Heart right ventricle (tissue), 16 donors: ENCODE results near the gene ATP2A3. TPM values are rescaled to one million over a fixed set of nuclear protein-coding genes. Genes with fewer than 3 reads are reported as not detected.

Experiments used
- ATAC-seq, 8 donors: fragments of 200-7000 bp; cut with Tn5 transposase; one replicate each; pipeline ENCODE4 v1.9.1; 2020; ENCODE audit warnings: mild to moderate bottlenecking in 8 of 8, moderate library complexity in 8 of 8, moderate number of reproducible peaks in 1 of 8
- DNase-seq, 2 donors: peaks; one replicate each; pipeline ENCODE4 v3.0.0-alpha.2; 2020
- H3K27ac ChIP-seq, 10 donors: fragments of 200-600 bp; sonication (generic) in 2 of 10; one replicate each; pipeline versions ENCODE4 v1.5.0 to v1.8.0; 2020 to 2022; ENCODE audit warnings: mild to moderate bottlenecking in 3 of 10
- H3K27me3 ChIP-seq, 7 donors: fragments of 200-600 bp; one replicate each; pipeline ENCODE4 v1.8.0; 2021 to 2022; ENCODE audit warnings: mild to moderate bottlenecking in 2 of 7
- H3K36me3 ChIP-seq, 9 donors: fragments of 200-600 bp; sonication (generic) in 1 of 9; one replicate each; pipeline versions ENCODE4 v1.5.0 to v1.8.0; 2020 to 2022; ENCODE audit warnings: mild to moderate bottlenecking in 2 of 9
- H3K4me1 ChIP-seq, 9 donors: fragments of 200-600 bp; sonication (generic) in 1 of 9; one replicate each; pipeline versions ENCODE4 v1.5.0 to v1.8.0; 2020 to 2022; ENCODE audit warnings: mild to moderate bottlenecking in 4 of 9
- H3K4me3 ChIP-seq, 10 donors: fragments of 200-600 bp; sonication (generic) in 2 of 10; one replicate each; pipeline versions ENCODE4 v1.5.0 to v1.8.0; 2020 to 2022; ENCODE audit warnings: mild to moderate bottlenecking in 7 of 10, moderate library complexity in 2 of 10
- H3K9me3 ChIP-seq, 11 donors: fragments of 200-600 bp in 10 of 11; sonication (generic) in 2 of 11; one replicate each; pipeline versions ENCODE4 v1.5.0 to v1.8.0; 2013 to 2022; ENCODE audit warnings: mild to moderate bottlenecking in 2 of 11, control low read depth in 1 of 11, moderate library complexity in 1 of 11
- WGBS, 2 donors: extraction: QIAGEN DNeasy Blood & Tissue Kit; methylation state at CpG; one replicate each; pipeline ENCODE4 v1.1.7; 2013; ENCODE audit warnings: inconsistent platforms in 1 of 2; 5-methylcytosine and 5-hydroxymethylcytosine counted together
- intact Hi-C, 10 donors: fragments of 100-400 bp; cut with DNase I; formaldehyde crosslinking; loops; one replicate each; pipeline versions ENCODE4 v1.11.1 to v1.14.2; 2022
- polyA plus RNA-seq, 2 donors: library from polyadenylated mRNA; stranded (reverse); fragments of 200-250 nt; gene quantifications; one replicate each; pipeline ENCODE4 v1.2.3, GENCODE V29; 2013
- total RNA-seq, 10 donors: library from RNA; stranded (reverse); fragmentation: NEBNext Ultra II Directional in 3 of 10; extraction: Animal tissue kit (Norgen Biotek cat#: 25700) in 3 of 10; gene quantifications; one replicate each; pipeline versions ENCODE4 v1.2.1 to v1.2.4, GENCODE V29; 2021 to 2023
- TF ChIP-seq, protein P1 (sequence below), 9 donors: fragments of 200-600 bp; sonication (generic) in 2 of 9; IDR thresholded peaks; one replicate each; pipeline versions ENCODE4 v1.5.0 to v1.8.0; 2021 to 2022; ENCODE audit warnings: antibody characterized with exemption in 9 of 9, mild to moderate bottlenecking in 5 of 9, moderate library complexity in 1 of 9
- donor health status: Arrhythmogenic right ventricular cardiomyopathy.
- donor health status: ischemic (EF 13 %, LVEDD 7.1; RV severe dilation, severe dysfunction).
- donor health status: healthy with polysubstance abuse.
- donor health status: DM: no; HTN: yes; CAD: no.
- donor health status: DM: no; HTN: no; CAD: no.
- donor health status: ischemic (EF 25% LVEDD 6.9; RV normal size, moderate dysfunction).
- donor health status: ischemic (EF 25% LVEDD 5.7; RV mildly dilated, moderate dysfunction).
- donor health status: healthy.
- donor health status: DM: yes; HTN: yes; CAD: no.
- donor health status: Ischemic cardiomyopathy.
- donor health status: ischemic (EF 35%, LVEDD 5.7; RV mildly dilated, moderate dysfunction).
- donor health status: nonischemic (EF 11% LVEDD 7.7; RV severe dilation, severe dysfunction).
- donor health status: DM: yes; HTN: yes; CAD: no.
- donor health status: PGD.
- donor health status: ischemic (EF 29% LVEDD 5.4; RV normal size, mild dysfunction).
- donor health status: nonischemic (EF 23%, LVEDD 6.1; RV moderate dilation, normal function).

ATP2A3 gene
- total and polyA plus RNA-seq, 12 donors: 4.3 to 11.0 (median 7.3) TPM

DNA sequence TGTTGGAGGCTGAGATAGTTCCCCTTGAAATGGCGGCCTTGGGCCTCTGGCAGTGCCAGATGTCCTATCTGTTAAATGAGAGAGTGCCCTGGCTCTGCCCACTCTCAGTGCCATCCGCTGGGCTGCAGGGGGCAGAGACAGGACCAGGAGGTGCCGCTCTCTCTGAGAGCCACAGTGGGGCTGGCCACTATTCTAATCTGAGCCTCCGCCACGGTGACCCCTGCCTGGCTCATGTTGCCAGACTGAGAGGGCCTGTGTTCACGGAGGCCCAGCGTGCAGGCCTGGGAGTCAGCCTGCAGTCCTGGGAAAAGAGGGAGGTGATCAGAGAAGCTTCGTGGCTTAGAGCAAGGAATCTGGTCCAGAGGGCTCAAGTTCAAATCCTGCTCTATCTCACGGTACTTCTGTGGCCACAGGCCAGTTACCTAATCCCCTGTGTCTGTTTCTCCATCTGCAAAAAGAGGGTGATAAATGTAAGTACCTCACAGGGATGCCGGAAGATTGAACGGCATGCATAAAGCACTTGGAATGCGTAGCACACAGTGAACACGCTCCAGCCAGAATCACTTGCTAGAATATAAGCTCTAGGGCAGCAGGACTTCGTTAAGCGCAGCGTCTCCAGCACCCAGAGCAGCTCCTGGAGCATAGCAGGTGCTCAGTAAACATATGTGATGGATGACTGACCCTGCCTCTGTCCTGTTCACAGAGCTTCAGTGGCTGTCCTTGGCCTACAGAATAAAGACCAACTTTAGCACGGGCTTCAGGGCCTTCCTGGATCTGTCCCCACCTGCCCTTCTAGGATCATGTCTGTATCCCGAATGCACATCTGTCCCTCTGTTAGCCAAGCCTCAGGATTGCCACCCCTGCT lies 6.3 kb downstream of the ATP2A3 start:
- 89 to 90% methylated on average over 18 of the region's 18 CpGs for WGBS, 2 donors
- H3K4me1 ChIP-seq: peaks cover 6 to 47% (median 27%) of the 10 kb centered on the region in 9 donors
- no peak overlapping the region for H3K4me3 ChIP-seq
- H3K27me3 ChIP-seq: peaks cover 0 to 18% (median 7%) of the 10 kb centered on the region in 7 donors
- H3K36me3 ChIP-seq: peaks cover 0 to 6% (median 0%) of the 10 kb centered on the region in 9 donors
- no peak overlapping the region for H3K27ac ChIP-seq
- TF ChIP-seq, protein P1, sequence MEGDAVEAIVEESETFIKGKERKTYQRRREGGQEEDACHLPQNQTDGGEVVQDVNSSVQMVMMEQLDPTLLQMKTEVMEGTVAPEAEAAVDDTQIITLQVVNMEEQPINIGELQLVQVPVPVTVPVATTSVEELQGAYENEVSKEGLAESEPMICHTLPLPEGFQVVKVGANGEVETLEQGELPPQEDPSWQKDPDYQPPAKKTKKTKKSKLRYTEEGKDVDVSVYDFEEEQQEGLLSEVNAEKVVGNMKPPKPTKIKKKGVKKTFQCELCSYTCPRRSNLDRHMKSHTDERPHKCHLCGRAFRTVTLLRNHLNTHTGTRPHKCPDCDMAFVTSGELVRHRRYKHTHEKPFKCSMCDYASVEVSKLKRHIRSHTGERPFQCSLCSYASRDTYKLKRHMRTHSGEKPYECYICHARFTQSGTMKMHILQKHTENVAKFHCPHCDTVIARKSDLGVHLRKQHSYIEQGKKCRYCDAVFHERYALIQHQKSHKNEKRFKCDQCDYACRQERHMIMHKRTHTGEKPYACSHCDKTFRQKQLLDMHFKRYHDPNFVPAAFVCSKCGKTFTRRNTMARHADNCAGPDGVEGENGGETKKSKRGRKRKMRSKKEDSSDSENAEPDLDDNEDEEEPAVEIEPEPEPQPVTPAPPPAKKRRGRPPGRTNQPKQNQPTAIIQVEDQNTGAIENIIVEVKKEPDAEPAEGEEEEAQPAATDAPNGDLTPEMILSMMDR (IDR thresholded peaks at IDR 0.05): no peak
- H3K9me3 ChIP-seq: no peaks in the 10 kb centered on the region
- intact Hi-C loops: no loop called here
- ATAC-seq: no peak
- no peak for DNase-seq

DNA sequence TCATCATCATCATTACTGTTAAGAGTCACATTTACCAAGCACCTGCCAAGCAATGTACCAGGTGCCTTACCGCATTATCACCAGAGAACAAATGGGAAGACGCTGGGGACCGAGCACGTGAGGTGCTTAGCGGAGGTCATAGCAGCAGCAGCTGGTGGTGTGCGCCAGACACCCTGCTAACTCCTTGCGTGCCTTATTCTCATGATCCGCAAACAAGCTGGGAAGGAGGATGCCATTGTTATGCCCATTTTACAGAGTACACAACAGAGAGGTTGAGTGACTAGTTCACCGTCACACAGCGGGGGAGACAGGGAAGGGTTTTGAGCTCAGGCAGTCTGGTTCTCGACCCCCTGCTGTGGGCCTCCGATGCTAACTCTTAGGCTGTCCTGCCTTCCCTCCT lies 7.3 kb downstream of the ATP2A3 start:
- Histone ChIP-seq H3K4me1 (peaks cover 6 to 39% (median 25%) of the 10 kb centered on the region in 9 donors), H3K4me3 (no peak overlapping the region), H3K36me3 (peaks cover 0 to 6% (median 0%) of the 10 kb centered on the region in 9 donors), H3K27me3 (peaks cover 0 to 8% (median 0%) of the 10 kb centered on the region in 7 donors), H3K27ac (no peak overlapping the region), H3K9me3 (no peaks in the 10 kb centered on the region)
- TF ChIP-seq, protein P1 (IDR thresholded peaks at IDR 0.05): no peak
- intact Hi-C loops: no loop called here
- DNase-seq (no peak), ATAC-seq (no peak)
- WGBS, 2 donors: 96% methylated on average over 12 of the region's 12 CpGs

DNA sequence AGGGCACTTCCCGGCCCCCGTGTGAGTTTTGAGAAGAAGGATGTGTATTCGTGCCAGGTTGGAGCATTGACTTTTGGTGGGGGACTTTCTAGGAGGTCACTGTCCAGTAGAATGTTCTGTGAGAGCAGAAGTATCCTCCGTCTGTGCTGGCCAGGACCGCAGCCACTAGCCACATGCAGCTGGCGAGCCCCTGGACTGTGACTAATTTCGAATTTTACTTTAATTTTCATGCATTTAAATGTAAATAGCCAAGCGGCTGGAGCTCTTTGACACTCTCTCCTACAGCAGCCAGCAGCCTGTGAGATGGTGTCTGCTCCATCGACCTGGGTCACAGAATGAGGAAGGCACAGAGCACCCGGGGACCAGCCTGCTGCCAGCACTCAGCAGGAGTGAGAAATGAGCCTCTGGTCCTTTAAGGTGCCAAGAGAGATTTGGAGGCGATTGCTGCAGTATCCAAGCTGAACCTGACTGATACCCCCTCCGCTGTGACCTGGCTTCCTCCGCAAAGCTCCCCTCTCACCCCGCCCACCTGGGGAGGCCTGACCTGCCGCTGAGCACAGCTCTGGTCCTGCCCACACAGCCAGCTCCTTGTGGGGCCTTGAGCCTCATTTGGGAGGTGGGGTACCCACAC lies 7.8 kb downstream of the ATP2A3 start:
- peaks cover 0 to 6% (median 0%) of the 10 kb centered on the region in 9 donors for H3K36me3 ChIP-seq
- no peaks in the 10 kb centered on the region for H3K9me3 ChIP-seq
- H3K27me3 ChIP-seq: peaks cover 0 to 2% (median 0%) of the 10 kb centered on the region in 7 donors
- no peak overlapping the region for H3K4me3 ChIP-seq
- TF ChIP-seq, protein P1 (IDR thresholded peaks at IDR 0.05): no peak
- ATAC-seq (no peak), DNase-seq (no peak)
- H3K27ac ChIP-seq: peak overlapping the region in 1 of 10 donors; percentile 9
- 78% methylated on average over 15 of the region's 15 CpGs for WGBS, 2 donors
- H3K4me1 ChIP-seq: peaks cover 6 to 35% (median 25%) of the 10 kb centered on the region in 9 donors
- intact Hi-C loops: no loop called here

DNA sequence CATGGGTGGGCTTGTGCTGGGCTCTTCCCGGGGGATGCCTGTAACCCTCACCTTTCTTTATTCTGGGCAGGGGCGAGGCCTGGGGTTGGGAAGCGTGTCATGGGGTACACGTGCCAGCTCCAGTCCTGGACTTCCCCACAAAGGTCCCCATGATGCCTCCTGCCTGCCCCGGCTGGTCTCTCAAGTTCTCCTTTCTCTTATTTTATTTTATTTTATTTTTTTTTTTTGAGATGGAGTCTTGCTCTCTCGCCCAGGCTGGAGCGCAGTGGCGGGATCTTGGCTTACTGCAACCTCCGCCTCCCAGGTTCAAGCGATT lies 8.6 kb downstream of the ATP2A3 start:
- Histone ChIP-seq H3K4me1 (peaks cover 6 to 27% (median 18%) of the 10 kb centered on the region in 9 donors), H3K27me3 (no peaks in the 10 kb centered on the region), H3K27ac (peak overlapping the region in 6 of 10 donors; percentile 5 to 67 (median 42)), H3K4me3 (no peak overlapping the region), H3K9me3 (no peaks in the 10 kb centered on the region), H3K36me3 (peaks cover 0 to 13% (median 0%) of the 10 kb centered on the region in 9 donors)
- 82 to 88% methylated on average over 10 of the region's 10 CpGs for WGBS, 2 donors
- ATAC-seq: peak in 2 of 8 donors; percentile 16 to 19
- intact Hi-C loops: loop anchor here in 1 of 10 donors (2.0 kb wide), 1 partner anchor 55 kb away; no protein-coding TSS in a partner anchor
- no peak for DNase-seq
- TF ChIP-seq, protein P1 (IDR thresholded peaks at IDR 0.05): no peak
